ENCODE results near the gene DUS2.

The DUS2 gene

GRCh38 chr16:68047987-68048386 is 24.9 kb downstream of the DUS2 start:
- DNase-seq = no peak

GRCh38 chr16:68049449-68049848 is 26.4 kb downstream of the DUS2 start:
- no peak for DNase-seq

- no peak for DNase-seq
Measured at GRCh38 chr16:68055395-68055794, 32.3 kb downstream of the DUS2 start.

- DNase-seq = no peak
Measured at GRCh38 chr16:68059804-68060203, 36.7 kb downstream of the DUS2 start.

GRCh38 chr16:68061396-68061795 is 38.3 kb downstream of the DUS2 start:
- no peak for DNase-seq

- DNase-seq = no peak
Measured at GRCh38 chr16:68062910-68063393, 39.9 kb downstream of the DUS2 start.

GRCh38 chr16:68064791-68065365 is 41.8 kb downstream of the DUS2 start:
- peak; percentile 16 for DNase-seq

- no peak for DNase-seq
Measured at GRCh38 chr16:68065716-68066305, 42.7 kb downstream of the DUS2 start.

- no peak for DNase-seq
Measured at GRCh38 chr16:68066763-68067162, 43.7 kb downstream of the DUS2 start.

GRCh38 chr16:68068926-68069325 is 45.8 kb downstream of the DUS2 start:
- DNase-seq = no peak

- no peak for DNase-seq
Measured at GRCh38 chr16:68069511-68070248, 46.6 kb downstream of the DUS2 start.

GRCh38 chr16:68070249-68070730 is 47.2 kb downstream of the DUS2 start:
- DNase-seq = no peak

- DNase-seq = no peak
Measured at GRCh38 chr16:68070806-68071517, 47.9 kb downstream of the DUS2 start.

GRCh38 chr16:68071518-68071901 is 48.4 kb downstream of the DUS2 start:
- no peak for DNase-seq

GRCh38 chr16:68072038-68072695 is 49.1 kb downstream of the DUS2 start:
- no peak for DNase-seq

- no peak for DNase-seq
Measured at GRCh38 chr16:68073902-68074760, 51.0 kb downstream of the DUS2 start.

- no peak for DNase-seq
Measured at GRCh38 chr16:68074850-68075555, 51.9 kb downstream of the DUS2 start.

GRCh38 chr16:68075980-68076379 is 52.9 kb downstream of the DUS2 start:
- no peak for DNase-seq

- DNase-seq = no peak
Measured at GRCh38 chr16:68076560-68076959, 53.5 kb downstream of the DUS2 start.

GRCh38 chr16:68077866-68078700 is 55.0 kb downstream of the DUS2 start:
- DNase-seq = no peak

All from NCI-H345 (cell line).